ENCODE results near the gene PIK3C2G.
"Not testable (repeated sequence)": the region's sequence is repeated elsewhere in the genome, so short reads cannot be mapped to it uniquely, and the experiment has no call there.

Gene PIK3C2G

GRCh38 chr12:18261273-18261672, at the start of gene PIK3C2G:
PIK3C2G (plus strand) TSS chr12:18261518; CDS start chr12:18282082, 20,564 bp downstream.
- no peak for DNase-seq (ENCODE audit: low read depth in 2 of 2)

- peak; percentile 59 for DNase-seq (ENCODE audit: low read depth in 2 of 2)
Observed at GRCh38 chr12:18217966-18218365, 43.4 kb upstream of the PIK3C2G start.

- no peak for DNase-seq (ENCODE audit: low read depth in 2 of 2)
Observed at GRCh38 chr12:18221726-18222125, 39.6 kb upstream of the PIK3C2G start.

GRCh38 chr12:18222699-18223098, 38.6 kb upstream of the PIK3C2G start:
- DNase-seq (ENCODE audit: low read depth in 2 of 2): no peak

- DNase-seq (ENCODE audit: low read depth in 2 of 2): peak; percentile 29 to 35
Observed at GRCh38 chr12:18224745-18225144, 36.6 kb upstream of the PIK3C2G start.

GRCh38 chr12:18239526-18239925, 21.8 kb upstream of the PIK3C2G start:
- DNase-seq (ENCODE audit: low read depth in 2 of 2): no peak

- DNase-seq (ENCODE audit: low read depth in 2 of 2): no peak
Observed at GRCh38 chr12:18242380-18243089, 18.8 kb upstream of the PIK3C2G start.

GRCh38 chr12:18243238-18243637, 18.1 kb upstream of the PIK3C2G start:
- no peak for DNase-seq (ENCODE audit: low read depth in 2 of 2)

GRCh38 chr12:18246066-18246465, 15.3 kb upstream of the PIK3C2G start:
- no peak for DNase-seq (ENCODE audit: low read depth in 2 of 2)

- peak; percentile 55 to 65 for DNase-seq (ENCODE audit: low read depth in 2 of 2)
Observed at GRCh38 chr12:18250313-18250916, 10.9 kb upstream of the PIK3C2G start.

GRCh38 chr12:18254081-18254480, 7.2 kb upstream of the PIK3C2G start:
- no peak for DNase-seq (ENCODE audit: low read depth in 2 of 2)

- DNase-seq (ENCODE audit: low read depth in 2 of 2): not testable (repeated sequence)
Observed at GRCh38 chr12:18255004-18255403, 6.3 kb upstream of the PIK3C2G start.

- DNase-seq (ENCODE audit: low read depth in 2 of 2): no peak
Observed at GRCh38 chr12:18257251-18257650, 4.1 kb upstream of the PIK3C2G start.

GRCh38 chr12:18258929-18259328, 2.4 kb upstream of the PIK3C2G start:
- no peak for DNase-seq (ENCODE audit: low read depth in 2 of 2)

- no peak for DNase-seq (ENCODE audit: low read depth in 2 of 2)
Observed at GRCh38 chr12:18259906-18260682, 1.2 kb upstream of the PIK3C2G start.

GRCh38 chr12:18261906-18262305, 588 bp downstream of the PIK3C2G start:
- no peak for DNase-seq (ENCODE audit: low read depth in 2 of 2)

GRCh38 chr12:18262514-18262913, 1.2 kb downstream of the PIK3C2G start:
- DNase-seq (ENCODE audit: low read depth in 2 of 2): no peak

GRCh38 chr12:18264581-18265075, 3.3 kb downstream of the PIK3C2G start:
- DNase-seq (ENCODE audit: low read depth in 2 of 2): no peak

- no peak for DNase-seq (ENCODE audit: low read depth in 2 of 2)
Observed at GRCh38 chr12:18267427-18268099, 6.2 kb downstream of the PIK3C2G start.

- no peak for DNase-seq (ENCODE audit: low read depth in 2 of 2)
Observed at GRCh38 chr12:18270958-18271460, 9.7 kb downstream of the PIK3C2G start.

- DNase-seq (ENCODE audit: low read depth in 2 of 2): no peak
Observed at GRCh38 chr12:18275981-18276380, 14.7 kb downstream of the PIK3C2G start.

- DNase-seq (ENCODE audit: low read depth in 2 of 2): no peak
Observed at GRCh38 chr12:18277196-18277595, 15.9 kb downstream of the PIK3C2G start.

Measured in fibroblast of skin of left quadriceps (primary cell).